NCI-H128 (cell line): ENCODE data around the gene SAMD4A.

ENCODE experiments used
- DNase-seq: peaks from one replicate; lab custom pipeline; 2025; ENCODE audit not compliant: unreplicated experiment; lab: John Stamatoyannopoulos, UW

Gene SAMD4A, protein sequence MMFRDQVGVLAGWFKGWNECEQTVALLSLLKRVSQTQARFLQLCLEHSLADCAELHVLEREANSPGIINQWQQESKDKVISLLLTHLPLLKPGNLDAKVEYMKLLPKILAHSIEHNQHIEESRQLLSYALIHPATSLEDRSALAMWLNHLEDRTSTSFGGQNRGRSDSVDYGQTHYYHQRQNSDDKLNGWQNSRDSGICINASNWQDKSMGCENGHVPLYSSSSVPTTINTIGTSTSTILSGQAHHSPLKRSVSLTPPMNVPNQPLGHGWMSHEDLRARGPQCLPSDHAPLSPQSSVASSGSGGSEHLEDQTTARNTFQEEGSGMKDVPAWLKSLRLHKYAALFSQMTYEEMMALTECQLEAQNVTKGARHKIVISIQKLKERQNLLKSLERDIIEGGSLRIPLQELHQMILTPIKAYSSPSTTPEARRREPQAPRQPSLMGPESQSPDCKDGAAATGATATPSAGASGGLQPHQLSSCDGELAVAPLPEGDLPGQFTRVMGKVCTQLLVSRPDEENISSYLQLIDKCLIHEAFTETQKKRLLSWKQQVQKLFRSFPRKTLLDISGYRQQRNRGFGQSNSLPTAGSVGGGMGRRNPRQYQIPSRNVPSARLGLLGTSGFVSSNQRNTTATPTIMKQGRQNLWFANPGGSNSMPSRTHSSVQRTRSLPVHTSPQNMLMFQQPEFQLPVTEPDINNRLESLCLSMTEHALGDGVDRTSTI

DNA sequence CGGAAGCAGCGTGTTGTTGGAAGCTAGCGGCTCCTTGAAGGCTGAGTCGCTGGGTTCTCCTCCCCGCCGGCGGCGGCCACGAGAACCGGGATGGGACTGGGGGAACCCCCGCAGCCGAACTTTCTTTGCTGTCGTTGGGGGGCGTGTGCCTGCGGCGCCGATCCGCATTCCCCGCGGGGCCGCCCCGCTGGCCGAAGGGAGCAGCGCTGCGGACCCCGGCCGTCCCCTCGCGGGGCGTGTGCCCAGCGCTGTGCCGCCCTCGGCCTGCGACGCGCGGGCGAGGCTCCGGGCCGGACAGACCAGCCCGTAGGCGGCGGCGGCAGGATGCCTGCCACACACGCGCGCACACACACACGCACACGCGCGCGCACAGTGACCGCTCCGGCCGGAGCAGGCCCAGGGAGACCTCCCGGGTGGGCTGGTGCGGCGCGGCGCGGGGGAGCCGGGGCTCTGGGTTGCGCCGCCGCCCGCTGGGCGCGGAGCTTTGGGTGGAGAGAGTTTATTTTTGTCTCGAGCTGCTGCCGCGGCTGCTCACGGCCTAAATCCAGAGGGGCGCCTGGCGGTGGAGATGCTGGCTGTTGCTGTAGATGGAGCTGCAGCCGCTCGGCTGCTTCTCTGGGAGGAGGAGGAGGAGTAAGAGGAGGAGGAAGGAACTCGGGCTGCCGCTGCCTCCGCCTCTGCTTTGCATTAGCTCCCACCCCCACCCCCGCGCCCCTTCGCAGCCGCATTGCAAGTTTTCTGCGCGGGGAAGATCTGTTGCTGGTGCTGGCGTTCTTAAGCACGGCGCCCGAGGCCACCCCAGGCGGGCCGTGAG lies at the start of gene SAMD4A:
SAMD4A (plus strand) TSS at position 719 of the 814 bp plus-strand sequence. CDS start 789 bp downstream, outside the sequence.
- no peak for DNase-seq

DNA sequence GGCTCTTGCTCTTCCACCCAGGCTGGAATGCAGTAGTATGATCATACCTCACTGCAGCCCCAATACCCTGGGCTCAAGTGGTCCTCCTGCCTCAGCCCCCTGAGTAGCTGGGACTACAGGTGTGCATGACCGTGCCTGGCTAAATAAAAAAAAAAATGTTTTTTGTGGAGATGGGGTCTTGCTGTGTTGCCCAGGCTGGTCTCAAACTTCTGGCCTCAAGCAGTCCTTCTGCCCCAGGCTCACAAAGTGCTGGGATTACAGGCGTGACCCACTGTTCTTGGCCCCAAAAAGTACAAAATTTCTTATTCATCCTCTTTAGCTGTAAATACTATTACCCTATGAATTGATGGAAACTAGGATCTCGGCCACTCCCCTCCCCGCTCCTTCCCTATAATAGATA lies 42.5 kb upstream of the SAMD4A start:
- no peak for DNase-seq

DNA sequence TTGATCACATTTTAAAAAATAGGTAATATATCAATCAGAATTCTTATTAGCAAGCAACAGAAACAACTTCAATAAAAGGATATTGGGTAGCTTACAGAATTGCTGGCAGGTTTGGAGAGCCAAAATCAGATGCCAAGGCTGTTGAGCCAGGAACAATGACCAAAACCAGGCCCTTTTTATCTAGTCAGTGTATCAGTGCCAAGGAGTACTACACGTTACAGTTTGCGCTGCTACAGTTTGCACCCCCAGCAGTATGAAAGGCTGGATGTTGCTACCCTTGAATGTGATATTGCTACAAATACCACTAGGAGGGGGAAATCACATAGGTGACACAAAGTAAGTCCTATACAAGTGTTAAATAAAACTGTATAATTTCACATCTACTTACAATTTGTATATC lies 38.0 kb upstream of the SAMD4A start:
- no peak for DNase-seq

DNA sequence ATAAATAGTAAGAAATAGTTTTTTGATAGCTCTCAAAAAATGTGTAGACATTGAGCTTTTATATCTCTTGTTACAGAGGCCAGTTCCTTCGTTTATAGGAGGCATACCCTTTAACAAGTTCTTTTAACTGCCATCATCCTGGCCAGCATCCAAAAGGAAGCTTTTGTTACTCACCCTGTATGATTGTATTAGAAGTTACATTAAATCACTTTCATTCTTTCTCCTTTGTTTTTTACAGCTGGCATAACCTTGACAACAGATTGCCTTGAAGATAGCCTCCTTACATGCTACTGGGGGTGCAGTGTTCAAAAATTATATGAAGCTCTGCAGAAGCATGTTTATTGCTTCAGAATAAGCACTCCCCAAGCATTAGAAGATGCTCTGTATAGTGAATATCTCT lies 37.1 kb upstream of the SAMD4A start:
- DNase-seq: no peak

DNA sequence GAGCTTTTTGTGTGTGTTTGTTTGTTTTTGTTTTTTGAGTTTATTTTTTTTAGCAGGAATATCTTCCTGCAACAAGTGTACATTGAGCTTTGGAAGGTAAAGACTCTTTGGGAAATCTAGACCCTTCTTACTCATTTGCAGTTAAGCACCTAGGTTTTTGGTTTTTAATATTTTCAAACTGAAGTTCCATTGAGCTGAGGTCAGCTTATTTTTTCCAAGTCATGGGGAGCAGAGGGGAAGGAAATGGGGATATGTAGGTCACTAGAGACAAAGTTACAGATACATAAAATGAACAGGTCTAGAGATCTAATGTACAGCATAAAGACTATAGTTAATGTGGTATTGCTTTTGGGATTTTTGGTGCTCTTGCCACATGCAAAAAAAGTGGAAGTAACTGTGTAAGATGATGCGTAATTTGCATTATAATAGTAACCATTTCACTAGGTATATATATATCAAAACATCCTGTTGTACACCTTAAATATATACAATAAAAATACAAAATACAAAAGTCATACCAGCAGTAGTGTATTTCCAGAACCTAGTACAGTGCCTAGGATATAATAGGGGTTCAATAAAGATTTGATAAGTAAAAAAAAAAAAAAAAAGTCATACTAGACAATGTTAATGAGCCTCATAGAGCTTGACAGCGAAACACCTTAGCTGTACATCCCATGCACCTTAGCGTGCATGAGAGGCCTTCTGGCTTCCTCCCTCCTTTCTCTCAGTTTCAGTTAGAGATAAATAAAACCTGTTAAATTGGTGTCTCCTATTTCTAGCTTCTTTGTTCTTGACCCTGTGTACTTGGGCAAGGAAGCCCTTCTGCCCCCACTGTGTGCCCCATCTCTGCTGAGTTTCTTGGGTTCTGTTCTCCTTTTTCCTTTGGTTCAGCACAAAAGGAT lies 34.6 kb upstream of the SAMD4A start:
- no peak for DNase-seq

DNA sequence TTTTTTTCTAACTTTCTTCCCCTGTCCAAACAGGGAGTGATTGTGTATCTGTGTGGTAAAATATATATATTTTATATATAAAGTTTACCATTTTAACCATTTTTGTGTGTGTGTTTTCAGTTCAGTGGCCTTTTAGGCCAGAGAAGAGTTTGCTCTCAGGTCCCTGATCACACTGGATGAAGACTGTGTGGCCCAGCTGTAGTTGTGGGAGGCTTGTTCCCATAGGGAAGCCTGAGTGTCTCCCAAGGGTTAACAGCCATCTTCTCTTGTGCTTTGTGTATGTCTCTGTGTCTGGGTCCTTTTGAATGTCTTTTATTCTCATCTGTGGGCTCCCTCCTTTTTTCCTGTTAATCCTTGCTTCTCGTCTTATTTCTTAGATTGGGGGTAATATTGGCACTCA lies 33.8 kb upstream of the SAMD4A start:
- DNase-seq: no peak

DNA sequence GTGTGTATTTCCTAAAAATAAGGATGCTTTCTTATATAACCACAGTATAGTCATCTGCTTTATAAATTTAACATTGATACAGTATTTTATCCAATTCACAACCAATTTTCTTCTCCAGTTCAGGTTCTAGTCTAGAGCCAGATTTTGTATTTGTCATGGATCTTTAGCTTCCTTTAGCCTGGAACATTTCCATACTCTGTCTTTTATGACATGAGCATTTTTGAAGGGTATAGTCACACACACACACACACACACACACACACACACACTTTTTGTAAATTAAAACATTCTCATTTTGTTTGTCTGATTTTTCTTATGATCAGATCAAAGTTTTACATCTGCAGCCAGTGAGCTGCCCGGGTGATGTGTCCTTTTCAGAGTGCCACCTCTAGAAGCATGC lies 31.8 kb upstream of the SAMD4A start:
- no peak for DNase-seq

DNA sequence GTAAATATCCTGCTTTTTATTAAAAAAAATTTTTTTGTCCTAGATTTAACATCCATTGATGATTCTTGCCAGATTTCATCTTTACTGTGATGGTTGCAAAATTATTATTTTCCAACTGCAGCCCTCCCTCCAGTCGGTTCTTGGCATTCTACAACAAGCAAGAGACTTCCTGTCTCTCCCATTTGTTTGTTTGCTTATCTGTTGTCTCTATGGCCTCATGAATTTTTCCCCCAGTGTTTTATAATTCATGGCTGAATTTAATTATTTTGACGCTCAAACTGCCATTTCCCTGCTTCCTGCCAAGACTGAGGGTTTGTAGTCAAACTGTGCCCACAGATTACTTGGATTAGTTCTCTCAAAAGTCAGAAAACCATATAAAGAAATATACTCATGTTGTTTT lies 31.3 kb upstream of the SAMD4A start:
- no peak for DNase-seq

DNA sequence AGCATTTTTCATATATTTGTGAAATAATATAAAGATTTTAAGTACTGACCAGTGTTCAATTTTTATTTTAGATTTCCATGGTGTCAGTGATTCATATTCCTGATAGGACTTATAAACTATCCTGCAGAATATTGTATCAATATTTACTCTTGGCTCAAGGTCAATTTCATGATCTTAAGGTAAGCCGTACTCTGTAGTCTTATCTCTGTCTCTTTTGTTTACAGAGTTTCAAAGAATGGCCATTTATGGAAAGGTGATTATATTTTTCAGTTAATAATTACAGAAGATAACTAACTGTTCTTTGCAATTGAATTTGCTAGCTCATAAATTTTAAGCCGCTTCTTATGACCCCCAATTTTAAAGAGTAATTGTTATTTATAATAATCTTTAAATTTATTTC lies 29.3 kb upstream of the SAMD4A start:
- no peak for DNase-seq

DNA sequence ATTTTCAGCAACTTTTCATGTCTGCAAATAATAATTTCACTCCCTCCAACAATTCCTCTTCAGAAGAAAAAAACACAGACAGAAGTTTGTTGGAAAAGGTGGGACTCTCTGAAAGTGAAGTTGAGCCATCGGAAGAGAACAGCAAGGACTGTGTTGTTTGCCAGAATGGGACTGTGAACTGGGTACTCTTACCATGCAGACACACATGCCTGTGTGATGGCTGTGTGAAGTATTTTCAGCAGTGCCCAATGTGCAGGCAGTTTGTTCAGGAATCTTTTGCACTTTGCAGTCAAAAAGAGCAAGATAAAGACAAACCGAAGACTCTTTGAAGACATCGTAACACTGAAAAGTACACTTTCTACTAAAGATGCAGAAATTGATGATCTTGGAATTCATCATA lies 28.9 kb upstream of the SAMD4A start:
- DNase-seq: no peak

DNA sequence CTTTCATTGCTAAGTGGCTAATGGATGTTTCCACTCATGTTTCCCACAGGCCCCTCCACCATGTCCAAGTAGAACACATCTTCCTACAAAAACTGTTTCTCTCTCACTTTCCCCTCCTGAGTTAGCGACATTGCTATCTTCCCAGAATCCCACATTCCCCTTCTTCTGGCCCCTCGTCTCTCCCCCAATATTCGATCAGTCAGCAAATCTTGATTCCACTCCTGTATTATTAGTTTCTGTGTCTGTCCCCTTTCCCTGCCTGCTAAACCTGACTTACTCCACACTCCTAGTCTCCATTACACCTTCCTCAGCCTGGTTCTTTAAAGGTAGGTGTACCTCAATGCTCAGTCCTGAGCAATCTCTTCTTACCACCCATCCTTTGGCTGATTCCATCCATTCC lies 19.3 kb upstream of the SAMD4A start:
- no peak for DNase-seq

DNA sequence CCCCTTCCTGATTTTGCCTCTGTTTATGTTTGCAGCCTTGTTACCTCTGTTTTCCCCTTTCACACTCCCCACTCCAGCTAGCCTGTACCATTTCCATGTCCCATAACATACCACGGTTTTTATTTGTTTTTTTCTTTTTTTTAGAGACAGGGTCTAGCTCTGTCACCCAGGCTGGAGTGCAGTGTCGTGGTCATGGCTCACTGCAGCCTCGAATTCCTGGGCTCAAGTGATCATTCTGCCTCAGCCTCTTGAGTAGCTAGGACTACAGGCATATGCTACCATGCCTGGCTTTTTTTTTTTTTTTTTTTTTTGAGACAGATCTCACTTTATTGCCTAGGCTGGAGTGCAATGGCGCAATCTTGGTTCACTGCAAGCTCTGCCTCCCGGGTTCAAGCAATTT lies 18.4 kb upstream of the SAMD4A start:
- no peak for DNase-seq

DNA sequence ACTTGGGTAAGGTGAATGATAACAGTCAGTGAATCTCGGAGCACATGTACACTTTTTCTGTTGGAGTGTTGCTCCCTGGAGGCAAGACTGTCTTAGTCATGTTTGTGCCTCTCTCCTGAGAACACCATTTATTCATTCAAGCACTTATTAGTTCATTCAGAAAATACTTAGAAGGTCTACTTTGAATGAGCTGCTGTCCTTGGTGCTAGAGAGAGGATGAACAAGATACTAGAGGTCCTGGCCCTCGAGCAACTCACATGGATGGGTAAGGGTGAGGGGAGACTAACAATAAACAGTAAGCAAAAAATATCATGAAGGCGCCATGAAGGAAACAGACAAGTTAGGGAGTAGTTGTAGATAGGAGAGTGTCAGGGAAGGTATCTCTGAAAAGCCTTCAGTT lies 17.1 kb upstream of the SAMD4A start:
- DNase-seq: no peak

DNA sequence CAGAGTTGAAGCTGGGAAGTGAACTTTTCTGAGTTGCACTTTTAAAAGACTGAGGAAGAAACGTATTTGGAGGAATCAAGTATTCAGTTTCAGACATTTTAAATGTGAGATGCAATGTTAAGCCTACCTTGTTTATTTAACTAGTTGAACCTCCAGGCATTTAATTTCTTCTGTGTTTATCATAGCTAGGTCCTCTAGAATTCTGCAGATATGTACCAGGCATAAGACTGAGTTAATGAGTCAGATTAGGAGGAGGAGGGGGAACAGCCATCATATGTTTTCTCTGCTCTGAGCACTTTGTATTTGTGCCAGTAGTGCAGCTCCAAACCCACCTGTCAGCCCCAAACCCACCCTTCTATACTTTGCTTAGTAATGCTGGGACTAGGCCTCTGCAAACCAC lies 16.4 kb upstream of the SAMD4A start:
- DNase-seq: no peak

DNA sequence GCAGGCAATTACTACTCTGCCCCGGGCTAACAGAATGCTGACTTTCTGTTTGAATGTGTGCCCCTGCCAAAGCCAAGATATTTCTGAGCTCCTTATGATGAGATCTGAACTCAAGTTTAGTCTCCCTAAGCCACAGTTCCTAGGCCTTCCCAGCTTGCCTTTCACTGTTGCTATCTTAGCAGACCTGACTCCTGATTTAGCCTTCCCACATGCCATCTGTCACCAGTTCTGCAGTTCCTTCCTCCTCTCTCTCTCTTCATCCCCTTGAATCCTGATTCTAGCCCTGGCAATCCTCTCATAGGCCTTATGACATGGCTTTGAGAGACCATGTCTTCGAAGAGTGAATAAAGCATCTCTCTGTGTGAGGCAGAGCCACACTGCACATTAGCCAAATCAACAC lies 12.5 kb upstream of the SAMD4A start:
- DNase-seq: no peak

DNA sequence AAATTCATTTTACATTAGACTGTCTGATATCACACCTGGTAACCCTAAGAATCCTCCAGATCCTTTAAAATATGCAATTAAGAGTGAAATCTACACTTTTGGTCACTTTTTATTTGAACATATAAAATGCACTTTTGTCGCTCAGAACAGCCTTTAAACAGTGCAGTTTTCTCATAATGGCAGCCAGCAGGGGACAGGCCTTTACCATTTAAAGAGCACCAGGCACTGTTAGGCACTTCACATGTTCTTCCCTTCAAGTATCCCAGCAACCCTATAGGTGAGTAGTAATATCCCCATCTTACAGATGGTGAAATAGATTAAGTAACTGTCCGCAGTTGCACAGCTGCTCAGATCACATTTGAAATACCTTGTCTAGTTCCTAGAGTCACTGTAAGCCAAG lies 11.3 kb upstream of the SAMD4A start:
- DNase-seq: no peak

DNA sequence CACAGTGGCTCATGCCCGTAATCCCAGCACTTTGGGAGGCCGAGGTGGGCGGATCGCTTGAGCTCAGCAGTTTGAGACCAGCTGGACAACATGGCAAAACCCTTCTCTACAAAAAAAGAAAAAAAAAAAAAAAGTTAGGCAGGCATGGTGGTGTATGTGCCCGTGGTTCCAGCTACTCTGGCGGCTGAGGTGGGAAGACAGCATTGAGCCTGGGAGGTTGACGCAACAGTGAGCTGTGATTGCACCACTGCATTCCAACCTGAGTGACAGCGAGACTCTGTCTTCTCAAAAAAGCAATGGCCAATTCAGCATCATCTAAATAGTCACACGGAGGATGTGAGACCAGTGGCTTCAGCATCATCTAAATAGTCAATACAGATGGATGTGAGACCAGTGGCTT lies 10.4 kb upstream of the SAMD4A start:
- no peak for DNase-seq

DNA sequence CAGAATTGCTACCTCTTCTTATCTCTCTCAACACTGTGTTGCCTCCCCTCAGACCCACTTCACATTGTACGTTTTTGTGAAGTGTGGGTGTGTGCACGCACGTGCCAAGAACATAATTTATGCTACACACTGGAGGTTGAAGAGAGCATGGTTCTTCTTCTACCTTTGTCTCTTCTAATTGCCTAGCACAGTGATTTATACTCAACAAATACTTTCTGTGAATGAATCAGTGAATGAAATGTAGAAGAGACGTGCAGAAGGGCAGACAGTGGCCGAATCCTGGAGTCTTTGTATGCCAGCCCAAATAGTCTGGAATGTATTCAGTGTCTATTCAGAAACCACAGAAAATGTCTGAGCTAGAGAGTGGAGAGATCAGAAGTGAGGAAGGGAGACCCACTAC lies 4.6 kb upstream of the SAMD4A start:
- no peak for DNase-seq

DNA sequence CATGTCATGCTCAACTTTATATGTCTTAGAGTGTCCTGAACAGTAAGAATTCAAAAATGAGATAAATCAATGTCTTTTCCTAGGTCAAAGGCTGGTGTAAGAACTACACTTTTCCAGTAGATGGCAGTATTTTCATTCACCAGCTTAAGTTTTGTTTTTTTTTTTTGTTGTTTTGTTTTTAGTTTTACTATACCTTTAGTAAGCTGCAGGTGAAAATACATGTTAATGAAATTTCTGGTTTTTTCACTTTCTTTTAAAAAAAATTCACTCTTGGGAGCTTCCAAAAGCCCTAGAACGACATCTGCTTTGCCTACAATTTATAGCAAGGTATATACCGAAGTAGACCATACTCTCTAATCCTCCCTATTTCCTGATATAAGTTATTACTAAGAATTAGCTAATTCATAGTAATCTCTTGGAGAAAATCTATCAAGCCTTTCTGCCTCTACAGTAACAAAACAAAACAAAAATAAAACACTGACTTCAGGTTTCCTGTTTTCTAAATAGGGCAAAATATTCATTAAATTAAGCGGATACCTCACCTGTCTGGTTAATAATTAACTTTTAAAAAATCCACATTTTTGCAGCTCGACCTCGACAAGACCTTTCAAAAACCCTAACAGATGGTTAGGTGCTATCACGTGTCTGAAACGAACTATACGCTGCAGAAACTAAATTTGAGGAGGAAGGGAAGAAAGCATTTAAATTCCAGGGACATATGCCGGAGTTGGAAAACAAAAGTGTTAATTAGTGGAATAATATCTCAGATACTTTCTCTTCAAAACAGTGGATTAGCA lies 2.7 kb upstream of the SAMD4A start:
- DNase-seq: no peak
